H9 (cell line): Measurements from ENCODE around the gene FGF3. TPM values are rescaled to one million over a fixed set of nuclear protein-coding genes. Genes with fewer than 3 reads are reported as not detected.

Experiments
- DNase-seq: peaks from one replicate; pipeline ENCODE4 v3.0.0-alpha.2; 2017
- H2AFZ ChIP-seq: one replicate; pipeline ENCODE4 v1.6.1; 2013; ENCODE audit warnings: mild to moderate bottlenecking, low read length, control low read depth, moderate library complexity
- H2AK5ac ChIP-seq: 2 replicates; pipeline ENCODE4 v1.6.1; 2013; ENCODE audit warnings: low read length, control low read depth, mixed read lengths; ENCODE audit not compliant: insufficient read length
- H2BK120ac ChIP-seq: one replicate; pipeline ENCODE4 v1.6.1; 2013; ENCODE audit warnings: low read depth, mild to moderate bottlenecking, low read length, control low read depth, inconsistent platforms; ENCODE audit not compliant: poor library complexity, severe bottlenecking
- H2BK12ac ChIP-seq: 2 replicates; pipeline ENCODE4 v1.6.1; 2013; ENCODE audit warnings: low read length, control low read depth, mixed read lengths, low read depth; ENCODE audit not compliant: insufficient read length
- H2BK15ac ChIP-seq: 2 replicates; pipeline ENCODE4 v1.6.1; 2013; ENCODE audit warnings: low read depth, low read length, control low read depth
- H2BK20ac ChIP-seq: one replicate; pipeline ENCODE4 v1.6.1; 2013; ENCODE audit warnings: low read depth, mild to moderate bottlenecking, low read length, control low read depth, inconsistent platforms; ENCODE audit not compliant: poor library complexity, severe bottlenecking
- H2BK5ac ChIP-seq: 2 replicates; pipeline ENCODE4 v1.6.1; 2013; ENCODE audit warnings: low read length, control low read depth, mixed read lengths; ENCODE audit not compliant: insufficient read length
- H3K14ac ChIP-seq: 2 replicates; pipeline ENCODE4 v1.6.1; 2013; ENCODE audit warnings: low read length, control low read depth; ENCODE audit not compliant: insufficient read depth
- H3K18ac ChIP-seq: 2 replicates; pipeline ENCODE4 v1.6.1; 2013; ENCODE audit warnings: low read depth, mild to moderate bottlenecking, mixed read lengths, low read length, control low read depth; ENCODE audit not compliant: insufficient read length
- H3K23ac ChIP-seq: 2 replicates; pipeline ENCODE4 v1.6.1; 2013; ENCODE audit warnings: low read length, control low read depth, mixed read lengths, low read depth; ENCODE audit not compliant: insufficient read length
- H3K23me2 ChIP-seq: 2 replicates; pipeline ENCODE4 v1.6.1; 2013; ENCODE audit warnings: low read depth, mild to moderate bottlenecking, mixed read lengths, low read length, control low read depth; ENCODE audit not compliant: insufficient read length, poor library complexity, severe bottlenecking
- H3K27ac ChIP-seq: 2 replicates; pipeline ENCODE4 v1.5.1; 2013; ENCODE audit warnings: low read length, control low read depth, mixed read lengths, low read depth; ENCODE audit not compliant: insufficient read length
- H3K27me3 ChIP-seq: 2 replicates; pipeline ENCODE4 v1.6.1; 2013; ENCODE audit warnings: low read length, control low read depth, inconsistent platforms; ENCODE audit not compliant: insufficient read depth
- H3K4ac ChIP-seq: 2 replicates; pipeline ENCODE4 v1.6.1; 2013; ENCODE audit warnings: low read depth, mild to moderate bottlenecking, control low read depth, inconsistent platforms, low read length, moderate library complexity
- H3K4me1 ChIP-seq: 2 replicates; pipeline ENCODE4 v1.6.1; 2013; ENCODE audit warnings: low read length, control low read depth, inconsistent platforms; ENCODE audit not compliant: insufficient read depth
- H3K4me2 ChIP-seq: 2 replicates; pipeline ENCODE4 v1.6.1; 2013; ENCODE audit warnings: low read length, control low read depth, mixed read lengths; ENCODE audit not compliant: insufficient read length, insufficient read depth
- H3K56ac ChIP-seq: 2 replicates; pipeline ENCODE4 v1.6.1; 2013; ENCODE audit warnings: low read depth, mild to moderate bottlenecking, mixed read lengths, low read length, control low read depth; ENCODE audit not compliant: insufficient read length
- H3K79me1 ChIP-seq: 2 replicates; pipeline ENCODE4 v1.6.1; 2013; ENCODE audit warnings: low read depth, mild to moderate bottlenecking, moderate library complexity, low read length, control low read depth, inconsistent platforms; ENCODE audit not compliant: insufficient read depth, poor library complexity, severe bottlenecking
- H3K79me2 ChIP-seq: 2 replicates; pipeline ENCODE4 v1.6.1; 2013; ENCODE audit warnings: low read length, control low read depth, inconsistent platforms; ENCODE audit not compliant: insufficient read depth
- H3K9ac ChIP-seq: 2 replicates; pipeline ENCODE4 v1.6.1; 2013; ENCODE audit warnings: low read length, control low read depth, mixed read lengths; ENCODE audit not compliant: insufficient read length; ENCODE audit errors: extremely low read depth
- H3K9me3 ChIP-seq: one replicate; pipeline ENCODE4 v1.6.1; 2013; ENCODE audit warnings: low read depth, low read length, inconsistent platforms; ENCODE audit not compliant: control insufficient read depth
- H3T11ph ChIP-seq: one replicate; pipeline ENCODE4 v1.6.1; 2013; ENCODE audit warnings: mild to moderate bottlenecking, low read length, control low read depth, inconsistent platforms
- H4K20me1 ChIP-seq: one replicate; pipeline ENCODE4 v1.6.1; 2013; ENCODE audit not compliant: control insufficient read depth, insufficient read length, insufficient read depth
- H4K5ac ChIP-seq: 2 replicates; pipeline ENCODE4 v1.6.1; 2013; ENCODE audit warnings: low read depth, mild to moderate bottlenecking, mixed read lengths, low read length, control low read depth; ENCODE audit not compliant: insufficient read length
- H4K8ac ChIP-seq: replicated peaks from 2 replicates; pipeline ENCODE4 v1.6.1; 2013; ENCODE audit warnings: low read length, control low read depth, mixed read lengths, low read depth; ENCODE audit not compliant: insufficient read length
- H4K91ac ChIP-seq: 2 replicates; pipeline ENCODE4 v1.6.1; 2013; ENCODE audit warnings: low read depth, mild to moderate bottlenecking, moderate library complexity, mixed read lengths, low read length, control low read depth; ENCODE audit not compliant: insufficient read length
- H3K27ac Mint-ChIP-seq, 3 experiments: 2 replicates in 2 of 3; 3 replicates in 1 of 3; pipeline ENCODE4 v1.8.0; 2020 to 2021; ENCODE audit warnings: mixed read lengths in 3 of 3, mild to moderate bottlenecking in 1 of 3, moderate library complexity in 1 of 3
- H3K27me3 Mint-ChIP-seq: 2 replicates; pipeline ENCODE4 v1.8.0; 2021; ENCODE audit warnings: low read depth, mild to moderate bottlenecking, moderate library complexity, mixed read lengths
- H3K36me3 Mint-ChIP-seq, 3 experiments: 2 replicates in 2 of 3; 3 replicates in 1 of 3; pipeline ENCODE4 v1.8.0; 2020 to 2021; ENCODE audit warnings: low read depth in 3 of 3, mixed read lengths in 3 of 3; ENCODE audit not compliant: insufficient read depth in 1 of 3
- H3K4me1 Mint-ChIP-seq, 2 experiments: 2 replicates each; pipeline ENCODE4 v1.8.0; 2020; ENCODE audit warnings: mixed read lengths in 2 of 2
- H3K4me3 Mint-ChIP-seq, 2 experiments: 2 replicates in 1 of 2; 3 replicates in 1 of 2; pipeline ENCODE4 v1.8.0; 2020 to 2021; ENCODE audit warnings: mild to moderate bottlenecking in 2 of 2, mixed read lengths in 2 of 2, moderate library complexity in 1 of 2
- H3K9me3 Mint-ChIP-seq, 2 experiments: 2 replicates in 1 of 2; 3 replicates in 1 of 2; pipeline ENCODE4 v1.8.0; 2020; ENCODE audit warnings: mild to moderate bottlenecking in 2 of 2, mixed read lengths in 2 of 2, moderate library complexity in 1 of 2
- WGBS: extraction: QIAGEN DNeasy Blood & Tissue Kit; methylation state at CpG from one replicate; pipeline ENCODE4 v1.1.7; 2013; ENCODE audit warnings: missing lambda C conversion rate, low lambda C conversion rate, mixed read lengths; ENCODE audit not compliant: insufficient read length; ENCODE audit errors: extremely low coverage; 5-methylcytosine and 5-hydroxymethylcytosine counted together
- total RNA-seq: library from RNA; stranded (reverse); gene quantifications from 2 replicates; pipeline ENCODE4 v1.2.1, GENCODE V29; 2021
- TF ChIP-seq, protein P1 (sequence below): fragments of 200-600 bp; sonication (generic); conservative IDR thresholded peaks from 3 replicates; pipeline ENCODE4 v1.8.0; 2021; ENCODE audit warnings: antibody characterized with exemption, mild to moderate bottlenecking

Gene FGF3
- total RNA-seq, 1 experiment from 2014 or later, result not detected

DNA sequence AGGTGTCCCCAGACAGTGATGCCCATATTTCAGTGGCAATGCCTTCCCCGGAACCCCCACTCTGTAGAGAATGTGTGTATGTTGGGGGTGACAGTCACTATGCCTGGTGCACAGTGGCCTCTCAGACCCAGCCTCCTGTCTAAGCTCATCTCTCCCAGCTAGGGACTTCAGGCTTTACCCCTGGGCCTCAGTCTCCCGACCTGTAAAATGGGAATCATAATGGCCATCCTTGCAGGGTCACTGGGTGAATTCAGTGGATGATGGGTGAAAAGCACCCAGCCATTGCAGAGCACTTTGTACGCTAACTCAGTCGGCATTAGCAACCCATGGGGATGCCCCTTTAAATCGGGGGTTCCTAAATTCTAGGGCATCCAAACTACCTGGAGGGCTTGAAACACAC is 18.9 kb downstream of the FGF3 start:
- no peak overlapping the region for H3K4me2 ChIP-seq
- no peak for DNase-seq
- Mint-ChIP-seq H3K36me3 (peaks cover 0 to 5% (median 1%) of the 10 kb centered on the region in 3 experiments; a peak in 3 of 7 replicates), H3K4me3 (no peak overlapping the region), H3K27ac (no peak overlapping the region), H3K9me3 (peaks cover 3 to 6% of the 10 kb centered on the region in 2 experiments; a peak in 3 of 5 replicates), H3K27me3 (peaks cover 7% of the 10 kb centered on the region), H3K4me1 (peaks cover 0 to 4% of the 10 kb centered on the region in 2 experiments; a peak in 1 of 4 replicates)
- peaks cover 4% of the 10 kb centered on the region for H3K23me2 ChIP-seq
- H3K79me2 ChIP-seq, result no peaks in the 10 kb centered on the region
- H4K20me1 ChIP-seq, result no peaks in the 10 kb centered on the region
- H3K27me3 ChIP-seq, result no peaks in the 10 kb centered on the region
- WGBS, result no CpG with 5 or more reads among the region's 5 CpGs
- H3K14ac ChIP-seq, result no peak overlapping the region; the same call in 1 of the 2 replicates
- H3K9me3 ChIP-seq, result no peaks in the 10 kb centered on the region
- no peak overlapping the region for H4K91ac ChIP-seq
- no peak overlapping the region for H2AK5ac ChIP-seq
- H3K23ac ChIP-seq, result no peak overlapping the region
- H2BK5ac ChIP-seq, result no peak overlapping the region
- H4K8ac ChIP-seq, result no peak overlapping the region
- H3K9ac ChIP-seq, result no peak overlapping the region
- no peak overlapping the region for H2BK15ac ChIP-seq
- H2AFZ ChIP-seq, result no peak overlapping the region
- H3K4me1 ChIP-seq, result no peaks in the 10 kb centered on the region
- H4K5ac ChIP-seq, result no peak overlapping the region
- H3T11ph ChIP-seq, result no peak overlapping the region
- no peak overlapping the region for H2BK20ac ChIP-seq
- no peak overlapping the region for H2BK12ac ChIP-seq
- H2BK120ac ChIP-seq, result no peak overlapping the region
- H3K79me1 ChIP-seq, result no peaks in the 10 kb centered on the region
- H3K18ac ChIP-seq, result no peak overlapping the region
- TF ChIP-seq, protein P1, sequence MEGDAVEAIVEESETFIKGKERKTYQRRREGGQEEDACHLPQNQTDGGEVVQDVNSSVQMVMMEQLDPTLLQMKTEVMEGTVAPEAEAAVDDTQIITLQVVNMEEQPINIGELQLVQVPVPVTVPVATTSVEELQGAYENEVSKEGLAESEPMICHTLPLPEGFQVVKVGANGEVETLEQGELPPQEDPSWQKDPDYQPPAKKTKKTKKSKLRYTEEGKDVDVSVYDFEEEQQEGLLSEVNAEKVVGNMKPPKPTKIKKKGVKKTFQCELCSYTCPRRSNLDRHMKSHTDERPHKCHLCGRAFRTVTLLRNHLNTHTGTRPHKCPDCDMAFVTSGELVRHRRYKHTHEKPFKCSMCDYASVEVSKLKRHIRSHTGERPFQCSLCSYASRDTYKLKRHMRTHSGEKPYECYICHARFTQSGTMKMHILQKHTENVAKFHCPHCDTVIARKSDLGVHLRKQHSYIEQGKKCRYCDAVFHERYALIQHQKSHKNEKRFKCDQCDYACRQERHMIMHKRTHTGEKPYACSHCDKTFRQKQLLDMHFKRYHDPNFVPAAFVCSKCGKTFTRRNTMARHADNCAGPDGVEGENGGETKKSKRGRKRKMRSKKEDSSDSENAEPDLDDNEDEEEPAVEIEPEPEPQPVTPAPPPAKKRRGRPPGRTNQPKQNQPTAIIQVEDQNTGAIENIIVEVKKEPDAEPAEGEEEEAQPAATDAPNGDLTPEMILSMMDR, result no peak
- H3K27ac ChIP-seq, result no peak overlapping the region
- no peak overlapping the region for H3K4ac ChIP-seq
- no peak overlapping the region for H3K56ac ChIP-seq
